ENCODE data around the gene SCRN1. TPM values are rescaled to one million over a fixed set of nuclear protein-coding genes. Genes with fewer than 3 reads are reported as not detected.

SCRN1 gene
- total and polyA plus RNA-seq, 7 experiments from 2014 or later = 1.6 to 8.7 (median 2.3) TPM

DNA sequence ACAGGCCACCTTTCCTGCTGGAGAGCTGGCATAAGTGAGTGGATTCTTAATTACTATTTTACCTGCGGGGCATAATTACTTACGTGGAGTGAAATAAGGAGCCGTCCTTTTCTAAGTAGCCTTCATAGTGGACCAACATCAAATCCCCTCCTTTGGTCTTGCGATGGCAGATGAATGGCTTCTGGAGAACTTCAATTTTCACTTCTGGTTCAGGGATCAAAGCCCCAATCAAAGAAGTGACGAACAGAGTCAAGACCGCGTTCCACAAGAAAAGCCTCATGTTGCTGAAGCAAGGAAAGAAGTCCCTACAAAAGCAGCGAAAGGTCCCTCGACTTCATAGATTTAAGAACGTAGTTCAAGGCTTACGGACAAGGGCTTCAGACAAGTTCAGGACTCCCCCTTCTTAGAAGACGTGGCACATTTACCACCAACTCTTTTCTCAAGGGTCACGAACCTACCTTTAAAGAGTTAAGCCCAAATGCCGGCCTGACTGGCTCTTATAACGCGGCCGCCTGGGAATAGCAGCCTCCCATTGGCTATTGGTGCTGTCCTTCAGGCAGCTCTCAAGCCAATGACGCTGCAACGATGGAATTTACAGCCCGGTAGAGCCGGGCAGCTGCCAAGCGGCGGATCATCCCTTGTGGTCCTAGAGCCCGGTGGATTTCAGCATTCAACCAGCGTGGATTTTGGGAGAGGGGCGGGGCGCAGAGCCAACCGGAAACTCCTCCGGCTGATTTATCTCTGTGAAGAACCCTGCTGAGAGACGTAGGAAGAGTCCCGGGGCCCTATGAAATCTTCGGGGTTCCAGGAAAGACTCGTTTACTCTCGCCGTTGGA lies 36.8 kb upstream of the SCRN1 start, which contains the start of gene FKBP14:
FKBP14 (minus strand) TSS at position 474 of the 836 bp plus-strand sequence; CDS start at position 280, 194 bp downstream.
- Histone ChIP-seq H3K4me3 (ENCODE audit: low read length) (peak within 1 kb of the TSS; percentile 79), H3K9me3 (ENCODE audit: control insufficient read depth in 2 of 3, low read length in 3 of 3) (no peaks in the 10 kb centered on the region), H3K27ac (ENCODE audit: low read depth, low read length) (peak within 1 kb of the TSS; percentile 69), H3K27me3 (ENCODE audit: control insufficient read depth in 2 of 2, insufficient read depth in 2 of 2, low read length in 2 of 2) (no peaks in the 10 kb centered on the region), H3K4me1 (ENCODE audit: control insufficient read depth in 2 of 2, insufficient read depth in 2 of 2, low read length in 2 of 2) (peaks cover 6 to 20% of the 10 kb centered on the region in 2 donors), H3K36me3 (ENCODE audit: control insufficient read depth in 2 of 3, insufficient read depth in 3 of 3, low read length in 3 of 3) (peaks cover 0 to 6% (median 0%) of the 10 kb centered on the region in 3 experiments)
- Mint-ChIP-seq H3K9me3 (no peaks in the 10 kb centered on the region), H3K4me3 (peak within 1 kb of the TSS in 6 of 10 donors; percentile 85 to 98 (median 89)), H3K36me3 (peaks cover 0 to 5% (median 0%) of the 10 kb centered on the region in 5 donors), H3K27ac (peak within 1 kb of the TSS; percentile 74 to 94 (median 88)), H3K27me3 (no peaks in the 10 kb centered on the region), H3K4me1 (peaks cover 28 to 47% (median 40%) of the 10 kb centered on the region in 7 donors)
- DNase-seq (peak; percentile 70 to 93 (median 89)), ATAC-seq (peak; percentile 91)
- intact Hi-C loops (cut with micrococcal nuclease) = loop anchor here (1.0 to 5.0 kb wide), 13 partner anchors 38 to 1696 kb away; partner anchors contain the start of genes MINDY4 (in 2 of the 2), NOD1 (in 2 of the 2), SCRN1 (in 2 of the 2) and ZNRF2 (in 2 of the 2)
- POLR2A ChIA-PET = interaction anchor here (0.6 to 2.2 kb wide), 3 partner anchors 108 to 258 kb away, joined by 3 to 7 read pairs (median 4); partner anchors contain the start of genes MTURN and ZNRF2
- CTCF ChIA-PET = interaction anchor here (0.8 kb wide), 1 partner anchor 35 kb away, joined by 6 read pairs; no protein-coding TSS in a partner anchor

DNA sequence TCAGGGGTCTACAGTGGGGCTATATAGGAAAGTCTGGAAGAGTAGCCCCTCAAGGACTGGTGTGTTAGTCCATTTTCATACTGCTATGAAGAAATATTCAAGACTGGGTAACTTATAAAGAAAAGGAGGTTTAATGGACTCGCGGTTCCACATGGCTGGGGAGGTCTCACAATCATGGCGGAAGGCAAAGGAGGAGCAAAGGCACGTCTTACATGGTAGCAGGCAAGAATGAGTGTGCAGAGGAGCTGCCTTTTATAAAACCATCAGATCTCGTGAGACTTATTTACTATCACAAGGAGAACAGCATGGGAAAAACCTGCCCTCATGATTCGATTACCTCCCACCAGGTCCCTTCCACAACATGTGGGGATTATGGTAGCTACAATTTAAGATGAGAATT lies 33.9 kb upstream of the SCRN1 start:
- no peaks in the 10 kb centered on the region for H3K9me3 ChIP-seq (ENCODE audit: control insufficient read depth in 2 of 3, low read length in 3 of 3)
- ChIA-PET CTCF (no interaction called here), POLR2A (no interaction called here)
- H3K4me3 ChIP-seq (ENCODE audit: low read length) = no peak overlapping the region
- H3K4me1 Mint-ChIP-seq = peaks cover 28 to 47% (median 40%) of the 10 kb centered on the region in 7 donors
- H3K9me3 Mint-ChIP-seq = no peaks in the 10 kb centered on the region
- DNase-seq (no peak), ATAC-seq (no peak)
- H3K4me3 Mint-ChIP-seq = peak overlapping the region in 1 of 10 donors; percentile 53
- no peak overlapping the region for H3K27ac ChIP-seq (ENCODE audit: low read depth, low read length)
- intact Hi-C loops (cut with micrococcal nuclease) = no loop called here
- no peaks in the 10 kb centered on the region for H3K27me3 ChIP-seq (ENCODE audit: control insufficient read depth in 2 of 2, insufficient read depth in 2 of 2, low read length in 2 of 2)
- peaks cover 6 to 12% of the 10 kb centered on the region in 2 donors for H3K4me1 ChIP-seq (ENCODE audit: control insufficient read depth in 2 of 2, insufficient read depth in 2 of 2, low read length in 2 of 2)
- H3K27me3 Mint-ChIP-seq = no peaks in the 10 kb centered on the region
- peaks cover 0 to 3% (median 0%) of the 10 kb centered on the region in 3 experiments for H3K36me3 ChIP-seq (ENCODE audit: control insufficient read depth in 2 of 3, insufficient read depth in 3 of 3, low read length in 3 of 3)
- H3K36me3 Mint-ChIP-seq = peaks cover 0 to 5% (median 0%) of the 10 kb centered on the region in 5 donors
- H3K27ac Mint-ChIP-seq = no peak overlapping the region

- intact Hi-C loops (cut with micrococcal nuclease) = no loop called here
- ChIA-PET POLR2A (no interaction called here), CTCF (no interaction called here)
- Mint-ChIP-seq H3K4me1 (peaks cover 28 to 47% (median 39%) of the 10 kb centered on the region in 7 donors), H3K36me3 (peaks cover 0 to 7% (median 3%) of the 10 kb centered on the region in 5 donors), H3K4me3 (no peak overlapping the region), H3K27ac (no peak overlapping the region), H3K9me3 (no peaks in the 10 kb centered on the region), H3K27me3 (no peaks in the 10 kb centered on the region)
- no peaks in the 10 kb centered on the region for H3K27me3 ChIP-seq (ENCODE audit: control insufficient read depth in 2 of 2, insufficient read depth in 2 of 2, low read length in 2 of 2)
- H3K4me1 ChIP-seq (ENCODE audit: control insufficient read depth in 2 of 2, insufficient read depth in 2 of 2, low read length in 2 of 2) = peaks cover 6 to 12% of the 10 kb centered on the region in 2 donors
- DNase-seq (no peak), ATAC-seq (no peak)
- H3K4me3 ChIP-seq (ENCODE audit: low read length) = no peak overlapping the region
- no peaks in the 10 kb centered on the region for H3K9me3 ChIP-seq (ENCODE audit: control insufficient read depth in 2 of 3, low read length in 3 of 3)
- no peak overlapping the region for H3K27ac ChIP-seq (ENCODE audit: low read depth, low read length)
- no peaks in the 10 kb centered on the region for H3K36me3 ChIP-seq (ENCODE audit: control insufficient read depth in 2 of 3, insufficient read depth in 3 of 3, low read length in 3 of 3)
These were observed 33.4 kb upstream of the SCRN1 start for GRCh38 chr7:30022991-30023390.

- Mint-ChIP-seq H3K36me3 (peaks cover 0 to 12% (median 7%) of the 10 kb centered on the region in 5 donors), H3K4me3 (no peak overlapping the region), H3K27me3 (no peaks in the 10 kb centered on the region), H3K4me1 (peaks cover 20 to 32% (median 24%) of the 10 kb centered on the region in 7 donors), H3K27ac (no peak overlapping the region), H3K9me3 (no peaks in the 10 kb centered on the region)
- ATAC-seq = no peak
- H3K27ac ChIP-seq (ENCODE audit: low read depth, low read length) = no peak overlapping the region
- peaks cover 0 to 8% (median 0%) of the 10 kb centered on the region in 3 experiments for H3K36me3 ChIP-seq (ENCODE audit: control insufficient read depth in 2 of 3, insufficient read depth in 3 of 3, low read length in 3 of 3)
- intact Hi-C loops (cut with micrococcal nuclease) = no loop called here
- ChIA-PET CTCF (no interaction called here), POLR2A (no interaction called here)
- peaks cover 0 to 8% of the 10 kb centered on the region in 2 donors for H3K4me1 ChIP-seq (ENCODE audit: control insufficient read depth in 2 of 2, insufficient read depth in 2 of 2, low read length in 2 of 2)
- H3K4me3 ChIP-seq (ENCODE audit: low read length) = no peak overlapping the region
- no peaks in the 10 kb centered on the region for H3K27me3 ChIP-seq (ENCODE audit: control insufficient read depth in 2 of 2, insufficient read depth in 2 of 2, low read length in 2 of 2)
- no peak for DNase-seq
- H3K9me3 ChIP-seq (ENCODE audit: control insufficient read depth in 2 of 3, low read length in 3 of 3) = no peaks in the 10 kb centered on the region
These were observed 30.9 kb upstream of the SCRN1 start for GRCh38 chr7:30020535-30020934.

DNA sequence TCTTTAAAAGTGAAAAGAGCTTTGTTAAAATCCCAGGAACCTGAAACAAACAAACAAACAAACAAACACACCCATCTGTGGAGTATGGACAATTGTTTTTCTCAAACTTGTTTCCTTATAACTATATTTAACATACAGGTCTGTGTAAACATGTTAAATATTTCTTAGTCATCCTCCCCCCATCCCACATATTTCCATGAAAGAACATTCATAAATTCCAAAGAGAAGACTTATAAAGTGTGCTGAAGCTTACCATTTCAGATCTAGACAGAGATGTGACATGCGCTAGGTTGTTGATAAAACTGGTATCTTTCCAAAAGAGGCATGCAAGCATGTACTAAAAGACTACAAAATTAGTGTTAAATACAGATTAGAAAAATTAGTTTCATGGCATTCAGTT lies 30.4 kb upstream of the SCRN1 start:
- Histone ChIP-seq H3K27me3 (ENCODE audit: control insufficient read depth in 2 of 2, insufficient read depth in 2 of 2, low read length in 2 of 2) (no peaks in the 10 kb centered on the region), H3K9me3 (ENCODE audit: control insufficient read depth in 2 of 3, low read length in 3 of 3) (no peaks in the 10 kb centered on the region), H3K27ac (ENCODE audit: low read depth, low read length) (no peak overlapping the region), H3K36me3 (ENCODE audit: control insufficient read depth in 2 of 3, insufficient read depth in 3 of 3, low read length in 3 of 3) (peaks cover 0 to 8% (median 0%) of the 10 kb centered on the region in 3 experiments), H3K4me3 (ENCODE audit: low read length) (no peak overlapping the region), H3K4me1 (ENCODE audit: control insufficient read depth in 2 of 2, insufficient read depth in 2 of 2, low read length in 2 of 2) (peaks cover 0 to 2% of the 10 kb centered on the region in 2 donors)
- peak overlapping the region in 1 of 9 donors; percentile 6 for H3K27ac Mint-ChIP-seq
- no peaks in the 10 kb centered on the region for H3K9me3 Mint-ChIP-seq
- CTCF ChIA-PET = no interaction called here
- ATAC-seq (no peak), DNase-seq (no peak)
- intact Hi-C loops (cut with micrococcal nuclease) = loop anchor here in 1 of 2 donors (1.0 kb wide), 1 partner anchor 42 kb away; no protein-coding TSS in a partner anchor
- peaks cover 0 to 12% (median 6%) of the 10 kb centered on the region in 5 donors for H3K36me3 Mint-ChIP-seq
- no peaks in the 10 kb centered on the region for H3K27me3 Mint-ChIP-seq
- POLR2A ChIA-PET = no interaction called here
- no peak overlapping the region for H3K4me3 Mint-ChIP-seq
- H3K4me1 Mint-ChIP-seq = peaks cover 14 to 26% (median 18%) of the 10 kb centered on the region in 7 donors

DNA sequence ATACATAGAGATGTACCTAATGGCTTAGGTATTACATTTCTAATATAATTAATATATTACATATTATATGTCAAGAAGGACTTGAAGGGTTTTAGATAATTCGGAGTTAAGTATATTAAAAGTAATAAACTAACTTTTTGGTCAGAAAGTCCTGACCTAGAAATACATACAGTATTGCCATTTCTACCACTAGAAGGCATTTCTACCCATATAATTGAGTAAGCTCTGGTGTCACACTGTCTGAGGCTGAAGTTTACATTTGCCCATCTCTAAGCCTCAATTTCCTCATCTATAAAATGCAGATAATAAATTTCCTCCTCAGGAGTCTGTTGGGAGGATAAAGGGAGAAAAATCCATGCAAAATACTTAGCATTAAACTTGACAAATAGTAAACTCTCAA lies 29.8 kb upstream of the SCRN1 start:
- intact Hi-C loops (cut with micrococcal nuclease) = loop anchor here in 1 of 2 donors (1.0 kb wide), 1 partner anchor 43 kb away; no protein-coding TSS in a partner anchor
- no peaks in the 10 kb centered on the region for H3K27me3 ChIP-seq (ENCODE audit: control insufficient read depth in 2 of 2, insufficient read depth in 2 of 2, low read length in 2 of 2)
- no peak overlapping the region for H3K27ac Mint-ChIP-seq
- H3K4me1 ChIP-seq (ENCODE audit: control insufficient read depth in 2 of 2, insufficient read depth in 2 of 2, low read length in 2 of 2) = no peaks in the 10 kb centered on the region
- CTCF ChIA-PET = interaction anchor here (0.6 kb wide), 1 partner anchor 212 kb away, joined by 3 read pairs; no protein-coding TSS in a partner anchor
- H3K9me3 ChIP-seq (ENCODE audit: control insufficient read depth in 2 of 3, low read length in 3 of 3) = no peaks in the 10 kb centered on the region
- no peak overlapping the region for H3K27ac ChIP-seq (ENCODE audit: low read depth, low read length)
- DNase-seq (no peak), ATAC-seq (no peak)
- H3K4me3 Mint-ChIP-seq = no peak overlapping the region
- no peaks in the 10 kb centered on the region for H3K27me3 Mint-ChIP-seq
- H3K4me3 ChIP-seq (ENCODE audit: low read length) = no peak overlapping the region
- peaks cover 0 to 8% (median 0%) of the 10 kb centered on the region in 3 experiments for H3K36me3 ChIP-seq (ENCODE audit: control insufficient read depth in 2 of 3, insufficient read depth in 3 of 3, low read length in 3 of 3)
- peaks cover 10 to 20% (median 13%) of the 10 kb centered on the region in 7 donors for H3K4me1 Mint-ChIP-seq
- no peaks in the 10 kb centered on the region for H3K9me3 Mint-ChIP-seq
- peaks cover 0 to 16% (median 7%) of the 10 kb centered on the region in 5 donors for H3K36me3 Mint-ChIP-seq
- POLR2A ChIA-PET = no interaction called here
